GM19193 (cell line): ENCODE results near the gene CFAP74.

ENCODE experiments used
- POLR2A ChIP-seq: IDR thresholded peaks from 4 replicates; pipeline ENCODE4 v1.6.1; 2011; ENCODE audit not compliant: insufficient read depth, insufficient read length; ENCODE audit errors: extremely low read depth

CFAP74 gene

DNA sequence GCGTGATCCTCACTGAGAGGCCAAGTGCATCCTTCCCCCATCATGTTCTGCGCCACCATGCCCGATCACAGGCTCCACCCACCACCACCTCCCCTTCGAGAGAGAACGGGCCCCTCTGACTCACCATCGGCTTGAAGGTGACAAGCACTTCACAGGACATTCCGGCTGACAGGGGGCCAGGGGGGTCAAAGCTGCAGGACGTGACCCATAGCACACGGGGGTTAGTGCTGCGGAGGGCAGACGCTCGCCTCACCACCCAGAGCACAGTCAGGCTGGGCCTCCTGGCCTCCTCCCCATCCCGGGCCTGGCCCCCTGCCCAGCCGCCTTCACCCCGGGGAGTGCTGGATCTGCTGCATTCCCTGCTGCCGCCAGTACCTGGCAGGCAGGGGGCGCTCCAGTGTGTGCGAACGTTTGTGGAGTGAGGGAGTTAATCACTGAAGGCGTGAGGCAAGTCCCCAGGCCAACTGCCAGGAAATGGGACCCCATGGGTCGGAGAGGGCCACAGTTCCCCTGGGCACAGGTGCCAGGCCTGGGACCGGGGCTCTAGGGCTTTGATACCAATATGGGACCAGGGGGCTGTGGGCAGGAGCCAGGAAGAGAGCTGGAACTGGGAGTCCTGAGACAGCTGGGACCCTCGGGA lies 43.6 kb downstream of the CFAP74 start:
- no peak for TF ChIP-seq POLR2A

DNA sequence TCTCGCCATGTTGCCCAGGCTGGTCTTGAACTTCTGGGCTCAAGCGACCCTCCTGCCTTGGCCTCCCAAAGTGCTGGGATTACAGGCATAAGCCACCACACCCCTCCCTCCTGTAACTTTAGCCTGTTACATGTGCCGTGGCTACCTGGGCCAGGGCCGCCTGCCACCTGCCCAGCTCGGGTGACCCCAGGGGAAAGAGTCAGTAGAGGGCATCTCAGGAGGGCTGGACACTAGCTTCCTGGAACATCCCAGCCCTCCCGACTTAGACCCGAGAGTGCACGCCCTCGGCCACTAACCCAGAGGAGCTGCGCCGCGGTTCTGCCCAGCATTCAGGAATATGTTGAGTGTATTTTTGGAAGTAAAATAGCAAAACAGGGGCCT lies 44.1 kb downstream of the CFAP74 start:
- TF ChIP-seq POLR2A = no peak

DNA sequence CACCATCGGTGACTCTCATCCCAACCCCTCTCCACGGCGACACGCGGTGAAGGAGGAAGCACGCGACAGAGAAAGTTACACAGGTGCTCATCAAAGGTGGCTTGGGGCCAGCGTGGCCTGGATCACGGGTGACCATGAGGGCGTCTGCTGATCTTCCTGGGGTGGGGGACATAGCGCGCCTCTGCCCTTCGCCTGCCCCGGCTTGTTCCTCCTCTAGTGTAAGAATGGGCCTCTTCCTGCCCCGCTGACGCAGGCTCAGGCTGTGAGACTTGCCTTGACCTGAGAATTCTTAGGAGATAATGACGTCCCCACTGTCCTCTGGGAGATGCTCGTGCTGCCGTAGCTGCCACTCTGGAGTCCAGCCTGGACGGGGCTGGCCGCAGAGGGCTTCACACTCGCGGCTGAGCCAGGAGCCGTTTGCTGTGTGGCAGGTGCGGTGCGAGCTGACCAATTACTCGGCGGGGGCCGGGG lies 45.5 kb downstream of the CFAP74 start:
- no peak for TF ChIP-seq POLR2A

DNA sequence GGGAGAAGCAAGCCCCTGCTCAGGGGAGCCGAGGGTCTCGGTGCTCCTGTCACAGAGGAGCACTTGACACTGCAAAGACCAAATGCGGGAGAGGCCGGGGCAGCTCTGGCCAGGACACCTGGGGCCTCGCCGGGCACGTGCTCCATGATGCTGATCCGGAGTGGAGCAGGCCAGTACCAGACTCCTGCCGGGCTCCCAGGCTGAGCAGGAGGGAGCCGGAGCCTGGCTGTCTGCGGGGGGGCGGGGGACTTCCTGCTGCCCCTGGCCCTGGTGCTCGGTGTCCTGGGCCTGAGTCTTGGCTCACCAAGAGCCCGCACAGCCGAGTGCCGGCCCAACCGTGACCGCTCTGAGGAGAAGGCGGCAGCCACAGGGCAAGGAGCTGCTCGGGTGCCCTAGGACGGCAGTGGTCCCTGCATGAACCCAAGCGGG lies 46.0 kb downstream of the CFAP74 start:
- no peak for TF ChIP-seq POLR2A

DNA sequence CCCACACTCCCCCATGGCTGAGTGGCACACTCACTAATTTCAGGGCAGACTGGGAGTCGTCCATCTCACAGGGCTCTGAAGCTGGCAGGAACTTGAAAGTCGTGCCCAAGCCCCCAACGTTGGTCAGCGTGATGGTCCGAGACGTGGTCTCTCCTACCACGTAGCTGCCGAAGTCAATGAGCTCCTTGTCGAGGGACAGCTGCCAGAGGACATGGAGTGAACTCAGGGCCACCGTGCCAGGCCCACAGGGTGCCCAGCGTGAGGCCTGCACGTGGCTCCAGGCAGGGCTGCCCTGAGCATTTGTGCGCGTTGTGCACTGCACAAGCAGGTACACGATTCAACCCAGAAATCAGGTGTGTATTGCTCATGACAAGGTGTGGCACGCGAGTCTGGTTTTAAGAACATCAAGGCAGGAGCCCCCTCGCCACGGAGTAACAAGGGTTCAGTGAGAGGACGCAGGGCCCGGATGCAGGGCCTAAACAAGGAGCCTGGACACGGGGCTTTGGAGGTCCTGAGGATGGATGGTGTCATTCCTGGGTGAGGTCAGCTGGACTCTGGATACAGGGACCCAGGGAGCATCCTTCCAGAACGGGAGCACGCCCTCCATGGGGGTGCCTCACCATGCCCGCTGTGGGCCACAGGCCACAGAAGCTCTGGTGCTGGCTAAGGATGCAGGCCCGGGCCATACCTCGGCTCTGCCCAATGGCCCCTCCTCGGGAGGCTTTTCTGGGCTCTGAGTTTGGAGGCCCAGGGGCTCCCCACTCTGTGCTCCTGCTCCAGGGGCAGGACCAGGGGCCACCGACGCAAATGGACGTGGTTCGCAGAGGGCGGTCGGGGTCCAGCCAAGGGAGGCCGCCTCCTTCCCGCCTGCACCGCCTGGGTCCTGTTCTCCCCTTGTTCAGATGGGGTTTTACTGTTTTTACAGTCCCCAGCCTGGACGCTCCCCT lies 46.7 kb downstream of the CFAP74 start:
- no peak for TF ChIP-seq POLR2A

DNA sequence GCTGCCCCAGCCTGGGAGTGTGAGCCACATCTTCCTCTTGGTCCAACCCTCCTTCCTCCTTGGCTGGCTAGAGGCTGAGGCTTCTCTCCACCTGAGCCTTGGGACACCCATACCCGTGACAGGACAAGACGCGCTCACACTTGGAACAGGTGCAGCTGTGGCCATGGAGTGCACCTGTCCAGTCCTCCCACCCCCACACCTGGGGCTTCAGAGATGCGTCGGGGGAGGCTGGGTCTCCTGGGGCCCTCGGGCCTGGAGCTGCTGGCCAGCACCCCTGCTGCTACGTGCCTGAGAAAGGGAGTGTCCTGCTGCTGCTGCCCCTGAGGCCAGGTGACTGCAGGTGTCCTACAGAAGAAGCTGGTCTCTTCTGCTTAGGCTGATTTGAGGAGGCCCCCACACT lies 47.5 kb downstream of the CFAP74 start:
- no peak for TF ChIP-seq POLR2A

DNA sequence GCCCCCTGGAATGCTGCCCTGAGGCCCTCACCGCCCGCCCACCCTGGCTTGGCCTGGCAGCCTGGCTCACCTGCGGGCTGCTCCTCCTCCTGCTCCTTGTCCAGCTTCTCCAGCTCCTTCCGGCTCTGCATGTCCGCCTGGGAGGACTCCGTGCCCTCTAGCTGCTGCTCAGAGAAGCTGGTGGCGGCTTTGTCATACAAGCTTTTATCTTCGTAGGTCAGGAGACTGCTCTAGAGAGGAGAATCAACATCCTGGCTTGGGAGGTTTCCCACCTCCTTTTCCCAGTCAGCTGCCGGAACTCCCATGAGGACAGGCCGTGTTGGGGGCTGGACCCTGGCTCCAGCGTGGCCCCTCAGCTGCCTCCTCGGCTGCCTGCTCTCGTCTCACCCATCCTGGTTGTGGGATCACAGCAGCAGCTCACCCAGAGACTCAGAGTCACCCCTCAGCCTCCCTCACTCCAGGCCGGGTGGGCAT lies 47.9 kb downstream of the CFAP74 start:
- TF ChIP-seq POLR2A = no peak

DNA sequence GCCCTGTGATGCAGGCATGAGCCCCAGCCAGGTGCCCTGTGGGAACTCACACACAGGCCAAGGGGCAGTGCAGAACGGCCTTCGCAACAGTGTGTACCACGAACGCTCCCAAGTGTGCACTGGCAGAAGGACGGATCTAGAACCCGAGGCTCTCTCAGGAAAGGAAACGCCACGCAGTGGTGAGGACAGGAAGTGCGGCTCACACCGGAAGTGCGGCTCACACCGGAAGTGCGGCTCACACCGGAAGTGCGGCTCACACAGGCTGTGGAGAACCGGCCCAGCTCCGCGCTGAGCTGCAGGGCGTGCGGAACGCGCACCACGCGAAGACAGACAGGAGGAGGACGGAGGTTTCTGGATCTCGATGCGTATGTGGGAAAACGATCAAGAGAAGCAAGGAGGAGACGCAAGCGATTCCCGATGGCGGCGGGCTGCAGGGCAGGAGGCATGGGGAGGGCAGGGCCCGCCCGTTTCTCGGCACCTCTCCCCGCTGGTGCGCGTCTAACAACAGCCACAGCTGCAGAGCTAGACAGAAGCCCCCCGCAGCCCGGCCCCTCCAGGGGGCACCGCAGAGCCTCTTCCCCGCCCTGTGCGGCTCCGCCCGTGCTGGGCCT lies 48.6 kb downstream of the CFAP74 start:
- no peak for TF ChIP-seq POLR2A

DNA sequence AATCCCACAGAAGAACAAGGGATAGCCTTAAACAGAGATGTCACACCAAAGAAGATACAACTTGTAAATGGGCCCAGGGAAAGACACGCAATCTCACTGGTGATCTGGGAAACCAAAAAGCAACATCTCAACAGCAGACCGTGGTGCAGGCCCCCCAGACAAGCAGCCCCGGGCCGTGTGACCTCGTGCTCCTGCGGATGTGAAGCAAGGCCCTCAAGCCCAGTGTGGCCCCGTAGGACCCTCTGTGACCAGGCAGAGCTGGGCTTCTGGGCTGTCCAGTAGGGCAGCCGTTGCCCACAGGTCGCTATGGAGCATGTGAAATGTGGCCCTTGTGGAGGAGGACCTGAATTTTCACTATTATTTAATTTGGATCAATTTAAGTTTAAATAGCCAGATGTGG lies 49.6 kb downstream of the CFAP74 start:
- TF ChIP-seq POLR2A = no peak

DNA sequence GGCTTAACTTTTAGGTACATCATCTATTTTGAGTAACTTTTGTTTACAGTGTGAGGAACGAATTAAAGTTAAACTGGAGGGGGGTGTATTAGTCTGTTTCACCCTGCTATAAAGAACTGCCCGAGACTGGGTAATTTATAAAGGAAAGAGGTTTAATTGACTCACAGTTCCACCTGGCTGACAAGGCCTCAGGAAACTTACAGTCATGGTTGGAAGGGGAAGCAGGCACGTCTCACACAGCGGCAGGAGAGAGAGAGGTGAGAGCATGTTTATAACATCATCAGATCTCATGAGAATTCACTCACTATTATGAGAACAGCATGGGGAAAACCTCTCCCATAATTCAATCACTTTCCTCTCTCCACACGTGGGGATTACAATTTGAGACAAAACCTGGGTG lies 52.6 kb downstream of the CFAP74 start:
- no peak for TF ChIP-seq POLR2A

DNA sequence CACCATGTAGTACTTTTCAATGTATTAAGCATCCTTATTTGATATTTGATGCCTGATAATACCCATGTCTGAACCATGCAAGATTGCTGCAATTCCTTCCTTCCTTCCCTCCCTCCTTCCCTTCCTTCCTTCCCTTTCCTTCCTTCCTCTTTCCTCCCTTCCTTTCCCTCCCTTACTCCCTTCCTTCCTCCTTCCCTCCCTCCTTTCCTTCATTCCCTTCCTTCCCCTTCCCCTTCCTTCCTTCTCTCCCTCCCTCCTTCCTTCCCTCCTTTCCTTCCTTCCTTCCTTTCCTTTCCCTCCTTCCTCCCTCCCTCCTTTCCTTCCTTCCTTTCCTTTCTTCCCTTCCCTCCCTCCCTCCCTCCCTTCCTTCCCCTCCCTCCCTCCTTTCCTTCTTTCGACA lies 54.8 kb downstream of the CFAP74 start:
- TF ChIP-seq POLR2A = no peak

DNA sequence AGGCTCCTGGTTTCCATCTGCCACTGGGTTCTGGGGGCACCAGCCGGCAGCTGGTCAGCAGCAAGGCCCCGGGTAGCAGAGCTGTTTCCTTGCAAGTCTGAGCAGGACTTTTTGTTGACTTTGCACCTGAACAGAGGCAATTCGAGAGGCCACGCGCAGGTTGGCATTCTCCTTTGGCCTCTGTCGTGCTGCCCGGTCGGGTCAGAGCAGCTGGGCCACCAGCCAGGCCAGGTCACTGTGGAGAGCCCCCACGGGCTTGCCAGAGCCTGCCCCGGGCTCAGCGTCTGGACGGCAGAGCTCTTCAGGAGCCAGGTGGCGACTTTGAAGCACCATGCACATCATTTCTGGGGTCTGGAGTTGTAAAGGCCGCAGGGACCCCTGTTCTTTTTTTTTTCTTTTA lies 56.1 kb downstream of the CFAP74 start:
- no peak for TF ChIP-seq POLR2A

DNA sequence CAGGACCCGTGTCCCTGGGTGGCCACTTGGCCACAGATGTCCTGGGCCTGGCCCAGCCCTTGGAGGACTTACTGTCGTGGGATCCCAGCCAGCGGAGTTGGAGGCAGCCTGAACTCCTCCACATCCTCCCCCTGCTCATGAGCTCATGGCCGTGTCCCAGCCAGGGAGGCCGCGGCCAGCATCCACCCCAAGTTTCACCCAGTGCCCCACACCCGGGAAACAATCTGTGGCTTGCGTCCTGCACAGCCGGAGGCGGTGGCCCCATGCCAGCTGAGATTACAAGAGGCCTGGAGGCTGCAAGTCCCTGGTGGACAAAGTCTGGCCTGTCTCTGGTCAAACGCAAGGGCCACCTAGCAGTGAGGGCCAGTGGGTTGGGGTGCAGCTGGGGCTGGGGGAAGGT lies 57.0 kb downstream of the CFAP74 start:
- TF ChIP-seq POLR2A = no peak

DNA sequence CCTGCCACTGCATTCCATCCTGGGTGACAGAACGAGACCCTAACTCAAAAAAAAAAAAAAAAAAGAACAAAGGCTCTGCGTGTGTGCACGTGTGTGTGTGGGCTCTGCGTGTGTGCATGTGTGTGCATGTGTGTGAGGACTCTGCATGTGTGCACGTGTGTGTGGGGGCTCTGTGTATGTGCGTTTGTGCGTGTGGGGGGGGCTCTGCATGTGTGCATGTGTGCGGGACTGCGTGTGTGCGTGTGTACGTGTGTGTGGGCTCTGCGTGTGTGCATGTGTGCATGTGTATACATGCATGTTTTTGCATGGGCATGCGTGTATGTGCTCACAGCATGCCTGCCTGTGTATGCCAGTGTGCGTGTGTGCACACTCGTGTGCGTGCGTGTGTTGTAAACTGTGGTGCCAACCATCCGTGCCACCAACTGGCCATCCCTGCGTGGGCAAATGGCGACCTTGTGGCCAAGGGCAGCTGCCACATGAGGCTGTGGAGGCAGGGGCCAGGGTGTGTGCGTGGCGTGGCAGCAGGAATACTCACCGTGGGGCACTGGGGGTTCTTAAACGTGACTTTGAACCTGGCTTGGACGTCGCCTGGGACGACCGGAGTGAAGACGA lies 57.7 kb downstream of the CFAP74 start:
- no peak for TF ChIP-seq POLR2A
